Measurements from ENCODE around the gene OR10H5. TPM values are rescaled to one million over a fixed set of nuclear protein-coding genes. Genes with fewer than 3 reads are reported as not detected.
"Not testable (repeated sequence)": the region's sequence is repeated elsewhere in the genome, so short reads cannot be mapped to it uniquely, and the experiment has no call there.

OR10H5 gene
- total and polyA plus RNA-seq, 2 donors (not counting 1 experiment from before 2014, with no cell fraction given), result not detected

DNA sequence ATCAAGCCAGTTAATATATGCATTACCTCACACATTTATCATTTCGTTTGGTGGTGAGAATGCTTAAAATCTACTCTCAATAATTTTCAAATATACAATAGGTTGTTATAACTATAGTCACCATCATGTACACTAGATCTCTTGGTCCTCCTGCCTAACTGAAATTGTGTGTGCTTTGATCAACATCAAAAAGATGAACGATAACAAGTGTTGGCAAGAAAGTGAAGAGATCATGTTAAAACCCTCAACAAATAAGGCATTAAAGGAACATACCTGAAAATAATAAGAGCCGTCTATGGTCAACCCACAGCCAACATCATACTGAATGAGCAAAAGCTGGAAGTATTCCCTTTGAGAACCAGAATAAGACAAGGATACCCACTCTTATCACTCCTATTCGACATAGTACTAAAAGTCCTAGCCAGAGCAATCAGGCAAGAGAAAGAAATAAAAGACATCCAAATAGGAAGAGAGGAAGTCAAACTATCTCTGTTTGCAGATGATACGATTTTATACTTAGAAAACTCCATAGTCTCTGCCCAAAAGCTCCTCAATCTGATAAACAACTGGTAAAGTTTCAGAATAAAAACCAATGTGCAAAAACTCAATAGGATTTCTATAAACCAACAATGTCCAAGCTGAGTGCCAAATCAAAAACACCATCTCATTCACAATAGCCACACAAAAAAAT is 55.9 kb downstream of the OR10H5 start:
- no peak for ATAC-seq (ENCODE audit: low read depth)
- no peaks in the 10 kb centered on the region for H3K9me3 ChIP-seq (ENCODE audit: control extremely low read depth in 1 of 3, control insufficient read depth in 2 of 3, insufficient read depth in 1 of 3, low read length in 2 of 3)
- H3K4me2 ChIP-seq (replicated peaks; ENCODE audit: low read depth, low read length, poor library complexity, severe bottlenecking), result no peak overlapping the region
- Mint-ChIP-seq H3K4me1 (no peaks in the 10 kb centered on the region), H3K27ac (no peak overlapping the region), H3K4me3 (no peak overlapping the region), H3K27me3 (peaks cover 37% of the 10 kb centered on the region), H3K9me3 (ENCODE audit: insufficient read depth) (no peaks in the 10 kb centered on the region)
- H3K79me2 ChIP-seq (ENCODE audit: control insufficient read depth, insufficient read depth, low read length), result no peaks in the 10 kb centered on the region
- ChIA-PET CTCF (no interaction called here), POLR2A (no interaction called here)
- peaks cover 0 to 3% (median 0%) of the 10 kb centered on the region in 4 experiments for H3K27me3 ChIP-seq (replicated peaks in 1 of 4; ENCODE audit: control extremely low read depth in 1 of 4, control insufficient read depth in 3 of 4, insufficient read depth in 4 of 4, low read length in 3 of 4)
- no peak for DNase-seq
- no peak overlapping the region for H3K9ac ChIP-seq (ENCODE audit: low read length)
- H2AFZ ChIP-seq (ENCODE audit: insufficient read depth, low read depth, low read length, poor library complexity, severe bottlenecking), result no peak overlapping the region
- 100% methylated on average over 1 of the region's 5 CpGs for WGBS (ENCODE audit: insufficient coverage)
- TF ChIP-seq, protein P1, sequence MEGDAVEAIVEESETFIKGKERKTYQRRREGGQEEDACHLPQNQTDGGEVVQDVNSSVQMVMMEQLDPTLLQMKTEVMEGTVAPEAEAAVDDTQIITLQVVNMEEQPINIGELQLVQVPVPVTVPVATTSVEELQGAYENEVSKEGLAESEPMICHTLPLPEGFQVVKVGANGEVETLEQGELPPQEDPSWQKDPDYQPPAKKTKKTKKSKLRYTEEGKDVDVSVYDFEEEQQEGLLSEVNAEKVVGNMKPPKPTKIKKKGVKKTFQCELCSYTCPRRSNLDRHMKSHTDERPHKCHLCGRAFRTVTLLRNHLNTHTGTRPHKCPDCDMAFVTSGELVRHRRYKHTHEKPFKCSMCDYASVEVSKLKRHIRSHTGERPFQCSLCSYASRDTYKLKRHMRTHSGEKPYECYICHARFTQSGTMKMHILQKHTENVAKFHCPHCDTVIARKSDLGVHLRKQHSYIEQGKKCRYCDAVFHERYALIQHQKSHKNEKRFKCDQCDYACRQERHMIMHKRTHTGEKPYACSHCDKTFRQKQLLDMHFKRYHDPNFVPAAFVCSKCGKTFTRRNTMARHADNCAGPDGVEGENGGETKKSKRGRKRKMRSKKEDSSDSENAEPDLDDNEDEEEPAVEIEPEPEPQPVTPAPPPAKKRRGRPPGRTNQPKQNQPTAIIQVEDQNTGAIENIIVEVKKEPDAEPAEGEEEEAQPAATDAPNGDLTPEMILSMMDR (IDR thresholded peaks at IDR 0.05), result no peak
- TF ChIP-seq EZH2 (IDR thresholded peaks at IDR 0.05; ENCODE audit: borderline replicate concordance, insufficient read depth, low read depth, low read length, poor library complexity, severe bottlenecking), result no peak
- H3K4me1 ChIP-seq (ENCODE audit: control insufficient read depth in 2 of 2, insufficient read depth in 2 of 2, low read length in 2 of 2), result no peaks in the 10 kb centered on the region
- no peak overlapping the region for H3K4me3 ChIP-seq (ENCODE audit: control extremely low read depth in 1 of 5, extremely low read depth in 1 of 5, insufficient read depth in 1 of 5, low read depth in 2 of 5, low read length in 4 of 5)
- no peaks in the 10 kb centered on the region for H3K36me3 ChIP-seq (replicated peaks in 1 of 2; ENCODE audit: control extremely low read depth in 1 of 2, control insufficient read depth in 1 of 2, extremely low read depth in 1 of 2, insufficient read depth in 2 of 2, low read length in 1 of 2)
- intact Hi-C loops (cut with micrococcal nuclease), result no loop called here
- H3K27ac ChIP-seq (ENCODE audit: low read length in 2 of 2), result no peak overlapping the region
- H4K20me1 ChIP-seq (ENCODE audit: control insufficient read depth, insufficient read depth, low read length, poor library complexity, severe bottlenecking), result no peaks in the 10 kb centered on the region

DNA sequence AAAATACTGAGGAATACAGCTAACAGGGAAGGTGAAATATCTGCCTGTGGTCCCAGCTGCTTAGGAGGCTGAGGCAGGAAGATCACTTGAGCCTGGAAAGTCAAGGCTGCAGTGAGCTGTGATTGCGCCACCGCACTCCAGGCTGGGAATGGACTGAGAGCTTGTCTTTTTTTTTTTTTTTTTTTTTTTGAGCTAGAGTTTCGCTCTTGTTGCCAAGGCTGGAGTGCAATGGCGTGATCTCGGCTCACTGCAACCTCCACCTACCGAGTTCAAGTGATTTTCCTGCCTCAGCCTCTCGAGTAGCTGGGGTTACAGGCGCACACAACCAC is 56.4 kb downstream of the OR10H5 start:
- DNase-seq; H3K9ac ChIP-seq (ENCODE audit: low read length); H3K36me3 ChIP-seq (replicated peaks in 1 of 2; ENCODE audit: control extremely low read depth in 1 of 2, control insufficient read depth in 1 of 2, extremely low read depth in 1 of 2, insufficient read depth in 2 of 2, low read length in 1 of 2); CTCF ChIA-PET; H3K4me3 Mint-ChIP-seq; H2AFZ ChIP-seq (ENCODE audit: insufficient read depth, low read depth, low read length, poor library complexity, severe bottlenecking); H3K4me1 ChIP-seq (ENCODE audit: control insufficient read depth in 2 of 2, insufficient read depth in 2 of 2, low read length in 2 of 2); H3K9me3 ChIP-seq (ENCODE audit: control extremely low read depth in 1 of 3, control insufficient read depth in 2 of 3, insufficient read depth in 1 of 3, low read length in 2 of 3); H3K27ac ChIP-seq (ENCODE audit: low read length in 2 of 2); H3K27me3 ChIP-seq (replicated peaks in 1 of 4; ENCODE audit: control extremely low read depth in 1 of 4, control insufficient read depth in 3 of 4, insufficient read depth in 4 of 4, low read length in 3 of 4); H4K20me1 ChIP-seq (ENCODE audit: control insufficient read depth, insufficient read depth, low read length, poor library complexity, severe bottlenecking); ATAC-seq (ENCODE audit: low read depth); intact Hi-C loops (cut with micrococcal nuclease); H3K4me2 ChIP-seq (replicated peaks; ENCODE audit: low read depth, low read length, poor library complexity, severe bottlenecking); H3K4me1 Mint-ChIP-seq; H3K27ac Mint-ChIP-seq; H3K4me3 ChIP-seq (ENCODE audit: control extremely low read depth in 1 of 5, extremely low read depth in 1 of 5, insufficient read depth in 1 of 5, low read depth in 2 of 5, low read length in 4 of 5); H3K9me3 Mint-ChIP-seq (ENCODE audit: insufficient read depth); H3K79me2 ChIP-seq (ENCODE audit: control insufficient read depth, insufficient read depth, low read length): not testable (repeated sequence)
- WGBS (ENCODE audit: insufficient coverage), result 67% methylated on average over 3 of the region's 8 CpGs
- peaks cover 39% of the 10 kb centered on the region for H3K27me3 Mint-ChIP-seq
- POLR2A ChIA-PET, result interaction anchor here (0.6 kb wide), 1 partner anchor 586 kb away, joined by 4 read pairs; no protein-coding TSS in a partner anchor
